ENCODE results near the gene GNAS-AS1.

GRCh38 chr20:58833921-58834320 lies 16.8 kb downstream of the GNAS-AS1 start:
- TF ChIP-seq CTCF (IDR thresholded peaks at IDR 0.05) (no peak), ZFX (IDR thresholded peaks at IDR 0.05; ENCODE audit: borderline replicate concordance) (no peak)
